ENCODE results near the gene RPL35.

DNA sequence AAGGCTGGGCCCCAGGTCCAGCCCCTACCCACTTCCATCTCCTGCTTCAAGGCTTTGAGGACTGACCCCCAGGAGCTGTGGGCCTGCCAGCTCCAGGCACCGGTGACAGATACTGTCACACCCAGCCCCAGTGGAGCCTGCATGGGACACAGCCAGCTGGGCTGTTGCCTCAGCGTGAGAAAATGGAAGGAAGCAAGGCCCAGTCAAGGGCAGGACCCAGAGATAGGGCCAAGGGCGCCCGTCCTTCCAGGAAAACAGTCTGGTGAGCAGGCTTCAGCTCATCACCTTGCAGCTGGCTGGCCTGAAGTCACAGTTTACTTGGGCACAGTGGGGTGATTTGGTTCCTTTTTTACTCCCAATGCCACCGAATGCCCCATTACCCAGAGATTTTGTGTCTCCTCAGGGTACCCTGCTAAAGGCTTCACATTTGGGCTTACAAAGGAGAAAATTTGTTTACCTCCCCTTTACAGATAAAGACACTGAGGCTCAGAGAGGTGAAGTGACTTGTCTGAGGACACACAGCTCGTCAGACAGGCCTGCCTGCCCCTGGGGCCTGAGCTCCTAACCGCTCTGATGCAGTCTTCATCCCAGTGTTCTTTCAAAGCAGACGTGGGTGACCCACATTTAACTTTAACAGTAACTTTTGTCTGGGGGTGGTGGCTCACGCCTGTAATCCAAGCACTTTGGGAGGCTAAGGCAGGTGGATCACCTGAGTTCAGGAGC lies 30.0 kb downstream of the RPL35 start:
- TF ChIP-seq, protein P1, sequence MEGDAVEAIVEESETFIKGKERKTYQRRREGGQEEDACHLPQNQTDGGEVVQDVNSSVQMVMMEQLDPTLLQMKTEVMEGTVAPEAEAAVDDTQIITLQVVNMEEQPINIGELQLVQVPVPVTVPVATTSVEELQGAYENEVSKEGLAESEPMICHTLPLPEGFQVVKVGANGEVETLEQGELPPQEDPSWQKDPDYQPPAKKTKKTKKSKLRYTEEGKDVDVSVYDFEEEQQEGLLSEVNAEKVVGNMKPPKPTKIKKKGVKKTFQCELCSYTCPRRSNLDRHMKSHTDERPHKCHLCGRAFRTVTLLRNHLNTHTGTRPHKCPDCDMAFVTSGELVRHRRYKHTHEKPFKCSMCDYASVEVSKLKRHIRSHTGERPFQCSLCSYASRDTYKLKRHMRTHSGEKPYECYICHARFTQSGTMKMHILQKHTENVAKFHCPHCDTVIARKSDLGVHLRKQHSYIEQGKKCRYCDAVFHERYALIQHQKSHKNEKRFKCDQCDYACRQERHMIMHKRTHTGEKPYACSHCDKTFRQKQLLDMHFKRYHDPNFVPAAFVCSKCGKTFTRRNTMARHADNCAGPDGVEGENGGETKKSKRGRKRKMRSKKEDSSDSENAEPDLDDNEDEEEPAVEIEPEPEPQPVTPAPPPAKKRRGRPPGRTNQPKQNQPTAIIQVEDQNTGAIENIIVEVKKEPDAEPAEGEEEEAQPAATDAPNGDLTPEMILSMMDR (IDR thresholded peaks at IDR 0.05) = no peak
- no peak for TF ChIP-seq POLR2A (IDR thresholded peaks at IDR 0.05)
